ENCODE data around the gene AATF. TPM values are rescaled to one million over a fixed set of nuclear protein-coding genes. Genes with fewer than 3 reads are reported as not detected.
"Not testable (repeated sequence)": the region's sequence is repeated elsewhere in the genome, so short reads cannot be mapped to it uniquely, and the experiment has no call there.

The AATF gene
- total and polyA plus RNA-seq, 4 donors = 20.9 to 43.3 (median 33.4) TPM

GRCh38 chr17:37064956-37065355, 116.2 kb downstream of the AATF start:
- Histone ChIP-seq H3K4me1 (ENCODE audit: control insufficient read depth, insufficient read depth, low read length) (peaks cover 23% of the 10 kb centered on the region), H3K27ac (ENCODE audit: low read depth, low read length) (no peak overlapping the region), H3K27me3 (ENCODE audit: control insufficient read depth, insufficient read depth, low read length) (peaks cover 13% of the 10 kb centered on the region), H3K9me3 (ENCODE audit: control insufficient read depth, insufficient read depth, low read length) (no peaks in the 10 kb centered on the region), H3K36me3 (ENCODE audit: control insufficient read depth, insufficient read depth, low read length) (peaks cover 3% of the 10 kb centered on the region), H3K4me3 (ENCODE audit: low read depth, low read length) (no peak overlapping the region)
- DNase-seq (ENCODE audit: low read depth in 4 of 6, low spot score in 6 of 6) = peak in 1 of 6 donors; percentile 43
- 54% methylated on average over 8 of the region's 8 CpGs for WGBS (ENCODE audit: insufficient coverage)

DNA sequence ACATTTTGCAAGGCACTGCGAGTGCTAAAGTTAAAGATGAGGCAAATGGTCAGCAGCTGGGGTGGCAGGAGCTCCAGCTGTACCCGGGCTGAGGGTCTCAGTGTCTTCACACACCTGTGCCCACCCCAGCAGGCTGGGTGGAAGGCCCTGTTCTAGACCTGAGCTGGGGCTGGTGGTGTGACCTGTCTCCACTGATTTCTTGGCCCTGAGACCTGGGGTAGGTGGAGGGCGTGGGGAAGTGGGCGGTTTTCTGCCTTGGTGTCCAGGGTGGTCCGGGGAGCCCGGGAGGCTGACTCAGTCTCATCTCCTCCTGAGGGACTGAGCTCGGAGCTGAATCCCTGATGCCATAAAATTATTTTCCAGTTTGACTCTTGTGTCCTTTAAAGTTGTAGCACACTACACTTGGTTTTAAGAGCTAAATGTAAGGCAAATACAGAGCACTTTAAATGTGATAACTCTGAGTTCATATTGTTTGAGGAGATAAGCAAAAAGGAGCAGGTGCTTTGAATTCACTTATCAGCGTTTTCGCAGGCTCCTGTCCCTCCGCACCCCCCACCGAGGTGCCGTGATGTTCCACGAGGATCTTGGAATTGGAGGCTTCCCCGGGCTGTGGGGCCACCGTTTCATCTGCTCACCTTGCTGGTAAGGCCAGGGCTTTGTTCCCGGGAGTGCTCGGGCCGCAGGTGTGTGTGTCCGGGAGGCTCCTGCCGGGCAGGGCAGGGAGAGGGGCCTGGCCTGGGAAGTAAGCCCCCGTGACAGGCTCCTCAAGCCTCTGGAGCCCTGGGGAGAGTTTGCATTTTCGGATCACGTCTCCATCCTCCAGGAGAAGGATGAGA, 117.0 kb downstream of the AATF start:
- Histone ChIP-seq H3K4me3 (ENCODE audit: low read depth, low read length) (no peak overlapping the region), H3K4me1 (ENCODE audit: control insufficient read depth, insufficient read depth, low read length) (peaks cover 23% of the 10 kb centered on the region), H3K9me3 (ENCODE audit: control insufficient read depth, insufficient read depth, low read length) (no peaks in the 10 kb centered on the region), H3K27me3 (ENCODE audit: control insufficient read depth, insufficient read depth, low read length) (peaks cover 13% of the 10 kb centered on the region), H3K27ac (ENCODE audit: low read depth, low read length) (no peak overlapping the region), H3K36me3 (ENCODE audit: control insufficient read depth, insufficient read depth, low read length) (peaks cover 3% of the 10 kb centered on the region)
- 58% methylated on average over 21 of the region's 23 CpGs for WGBS (ENCODE audit: insufficient coverage)
- no peak for DNase-seq (ENCODE audit: low read depth in 4 of 6, low spot score in 6 of 6)

- Histone ChIP-seq H3K36me3 (ENCODE audit: control insufficient read depth, insufficient read depth, low read length) (peaks cover 3% of the 10 kb centered on the region), H3K4me1 (ENCODE audit: control insufficient read depth, insufficient read depth, low read length) (peaks cover 23% of the 10 kb centered on the region), H3K27me3 (ENCODE audit: control insufficient read depth, insufficient read depth, low read length) (peaks cover 13% of the 10 kb centered on the region), H3K4me3 (ENCODE audit: low read depth, low read length) (no peak overlapping the region), H3K27ac (ENCODE audit: low read depth, low read length) (no peak overlapping the region), H3K9me3 (ENCODE audit: control insufficient read depth, insufficient read depth, low read length) (no peaks in the 10 kb centered on the region)
- DNase-seq (ENCODE audit: low read depth in 4 of 6, low spot score in 6 of 6) = peak in 1 of 6 donors; percentile 85
- WGBS (ENCODE audit: insufficient coverage) = 49% methylated on average over 9 of the region's 25 CpGs
Observed at GRCh38 chr17:37066322-37067255, 117.8 kb downstream of the AATF start.

GRCh38 chr17:37067555-37068111, 118.9 kb downstream of the AATF start:
- Histone ChIP-seq H3K9me3 (ENCODE audit: control insufficient read depth, insufficient read depth, low read length) (no peaks in the 10 kb centered on the region), H3K4me1 (ENCODE audit: control insufficient read depth, insufficient read depth, low read length) (peaks cover 23% of the 10 kb centered on the region), H3K27me3 (ENCODE audit: control insufficient read depth, insufficient read depth, low read length) (peaks cover 13% of the 10 kb centered on the region), H3K27ac (ENCODE audit: low read depth, low read length) (no peak overlapping the region), H3K36me3 (ENCODE audit: control insufficient read depth, insufficient read depth, low read length) (peaks cover 3% of the 10 kb centered on the region), H3K4me3 (ENCODE audit: low read depth, low read length) (no peak overlapping the region)
- WGBS (ENCODE audit: insufficient coverage) = 68% methylated on average over 11 of the region's 13 CpGs
- DNase-seq (ENCODE audit: low read depth in 4 of 6, low spot score in 6 of 6) = no peak

GRCh38 chr17:37068266-37068665, 119.5 kb downstream of the AATF start:
- Histone ChIP-seq H3K4me3 (ENCODE audit: low read depth, low read length) (no peak overlapping the region), H3K4me1 (ENCODE audit: control insufficient read depth, insufficient read depth, low read length) (peaks cover 23% of the 10 kb centered on the region), H3K27me3 (ENCODE audit: control insufficient read depth, insufficient read depth, low read length) (peaks cover 13% of the 10 kb centered on the region), H3K9me3 (ENCODE audit: control insufficient read depth, insufficient read depth, low read length) (no peaks in the 10 kb centered on the region), H3K36me3 (ENCODE audit: control insufficient read depth, insufficient read depth, low read length) (peaks cover 3% of the 10 kb centered on the region), H3K27ac (ENCODE audit: low read depth, low read length) (no peak overlapping the region)
- no peak for DNase-seq (ENCODE audit: low read depth in 4 of 6, low spot score in 6 of 6)
- WGBS (ENCODE audit: insufficient coverage) = 43% methylated on average over 7 of the region's 10 CpGs

DNA sequence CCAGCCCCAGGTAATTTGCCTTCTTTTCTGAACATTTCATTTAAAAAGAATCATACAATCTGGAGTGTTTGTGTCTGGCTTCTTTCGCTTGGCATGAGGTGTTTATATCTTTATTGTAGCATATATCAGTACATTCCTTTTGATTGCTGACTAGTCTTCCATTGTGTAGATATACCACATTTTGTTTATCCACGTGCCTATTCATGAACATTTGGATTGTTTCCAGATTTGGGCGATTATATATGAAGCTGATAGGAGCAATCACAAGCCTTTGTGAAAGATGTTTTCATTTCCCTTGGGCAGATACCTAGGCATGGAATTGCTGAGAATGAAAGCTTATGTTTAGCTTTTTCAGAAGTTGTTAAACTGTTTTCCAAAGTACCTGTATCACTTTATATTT, 120.3 kb downstream of the AATF start:
- H3K36me3 ChIP-seq (ENCODE audit: control insufficient read depth, insufficient read depth, low read length) = peaks cover 3% of the 10 kb centered on the region
- H3K27ac ChIP-seq (ENCODE audit: low read depth, low read length) = no peak overlapping the region
- peaks cover 13% of the 10 kb centered on the region for H3K27me3 ChIP-seq (ENCODE audit: control insufficient read depth, insufficient read depth, low read length)
- peaks cover 23% of the 10 kb centered on the region for H3K4me1 ChIP-seq (ENCODE audit: control insufficient read depth, insufficient read depth, low read length)
- WGBS (ENCODE audit: insufficient coverage) = 100% methylated on average over 1 of the region's 3 CpGs
- no peaks in the 10 kb centered on the region for H3K9me3 ChIP-seq (ENCODE audit: control insufficient read depth, insufficient read depth, low read length)
- no peak overlapping the region for H3K4me3 ChIP-seq (ENCODE audit: low read depth, low read length)
- no peak for DNase-seq (ENCODE audit: low read depth in 4 of 6, low spot score in 6 of 6)

DNA sequence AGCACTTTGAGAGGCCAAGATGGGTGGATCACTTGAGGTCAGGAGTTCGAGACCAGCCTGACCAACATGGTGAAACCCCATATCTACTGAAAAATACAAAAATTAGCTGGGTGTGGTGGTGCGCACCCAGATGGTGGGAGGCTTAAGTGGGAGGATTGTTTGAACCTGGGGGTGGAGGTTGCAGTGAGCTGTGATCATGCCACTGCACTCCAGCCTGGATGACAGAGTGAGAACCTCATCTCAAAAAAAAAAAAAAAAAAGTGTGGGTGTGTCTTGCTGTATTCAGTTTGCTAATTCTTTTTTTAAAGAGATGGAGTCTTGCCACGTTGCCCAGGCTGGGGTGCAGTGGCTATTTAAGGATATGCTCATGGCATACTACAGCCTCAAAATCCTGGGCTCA, 124.7 kb downstream of the AATF start:
- H3K27ac ChIP-seq (ENCODE audit: low read depth, low read length); H3K9me3 ChIP-seq (ENCODE audit: control insufficient read depth, insufficient read depth, low read length); H3K4me3 ChIP-seq (ENCODE audit: low read depth, low read length); H3K36me3 ChIP-seq (ENCODE audit: control insufficient read depth, insufficient read depth, low read length); DNase-seq (ENCODE audit: low read depth in 4 of 6, low spot score in 6 of 6); H3K27me3 ChIP-seq (ENCODE audit: control insufficient read depth, insufficient read depth, low read length); H3K4me1 ChIP-seq (ENCODE audit: control insufficient read depth, insufficient read depth, low read length): not testable (repeated sequence)
- WGBS (ENCODE audit: insufficient coverage) = no CpG with 5 or more reads among the region's 3 CpGs

GRCh38 chr17:37079065-37079708, 130.4 kb downstream of the AATF start:
- Histone ChIP-seq H3K36me3 (ENCODE audit: control insufficient read depth, insufficient read depth, low read length) (no peaks in the 10 kb centered on the region), H3K4me1 (ENCODE audit: control insufficient read depth, insufficient read depth, low read length) (peaks cover 12% of the 10 kb centered on the region), H3K27ac (ENCODE audit: low read depth, low read length) (no peak overlapping the region), H3K9me3 (ENCODE audit: control insufficient read depth, insufficient read depth, low read length) (peaks cover 7% of the 10 kb centered on the region), H3K4me3 (ENCODE audit: low read depth, low read length) (no peak overlapping the region), H3K27me3 (ENCODE audit: control insufficient read depth, insufficient read depth, low read length) (no peaks in the 10 kb centered on the region)
- WGBS (ENCODE audit: insufficient coverage) = no CpG with 5 or more reads among the region's 2 CpGs
- no peak for DNase-seq (ENCODE audit: low read depth in 4 of 6, low spot score in 6 of 6)

DNA sequence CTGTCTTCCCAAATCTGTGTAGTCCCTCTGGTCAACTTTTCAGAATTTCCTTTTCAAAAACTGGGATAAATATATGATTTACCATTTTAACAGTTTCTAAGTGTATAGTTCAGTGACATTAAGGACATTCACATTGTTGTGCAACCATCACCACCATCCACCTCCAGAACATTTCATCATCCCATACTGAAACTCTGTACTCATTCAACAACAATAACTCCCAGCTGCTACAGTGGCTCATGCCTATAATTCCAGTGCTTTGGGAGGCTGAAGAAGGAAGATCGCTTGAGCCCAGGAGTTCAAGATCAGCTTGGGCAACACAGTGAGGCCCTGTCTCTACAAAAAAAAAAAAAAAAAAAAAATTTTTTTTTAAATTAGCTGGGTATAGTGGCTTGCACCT, 131.0 kb downstream of the AATF start:
- WGBS (ENCODE audit: insufficient coverage) = no CpG with 5 or more reads among the region's 1 CpG
- Histone ChIP-seq H3K4me1 (ENCODE audit: control insufficient read depth, insufficient read depth, low read length) (peaks cover 12% of the 10 kb centered on the region), H3K4me3 (ENCODE audit: low read depth, low read length) (no peak overlapping the region), H3K36me3 (ENCODE audit: control insufficient read depth, insufficient read depth, low read length) (no peaks in the 10 kb centered on the region), H3K27ac (ENCODE audit: low read depth, low read length) (no peak overlapping the region), H3K27me3 (ENCODE audit: control insufficient read depth, insufficient read depth, low read length) (no peaks in the 10 kb centered on the region), H3K9me3 (ENCODE audit: control insufficient read depth, insufficient read depth, low read length) (peaks cover 7% of the 10 kb centered on the region)
- no peak for DNase-seq (ENCODE audit: low read depth in 4 of 6, low spot score in 6 of 6)

All from spinal cord (tissue), 10 donors.